GM12892 (cell line): ENCODE results near the gene SLAMF7. TPM values are rescaled to one million over a fixed set of nuclear protein-coding genes. Genes with fewer than 3 reads are reported as not detected.
"Not testable (repeated sequence)": the region's sequence is repeated elsewhere in the genome, so short reads cannot be mapped to it uniquely, and the experiment has no call there.

Experiments
- DNase-seq: peaks from one replicate; pipeline ENCODE4 v3.0.0; 2011; ENCODE audit not compliant: insufficient read length
- FAIRE-seq: peaks from 2 replicates; lab custom pipeline; 2011; peaks lifted over from hg19 to GRCh38; lab: Jason Lieb, UNC
- POLR2A ChIP-seq: IDR thresholded peaks from 2 replicates; pipeline ENCODE4 v1.6.1; 2011; ENCODE audit warnings: low read depth, low read length, control low read depth
- POLR2AphosphoS5 ChIP-seq: IDR thresholded peaks from 2 replicates; pipeline ENCODE4 v1.6.1; 2011; ENCODE audit warnings: low read depth, low read length, control low read depth
- TAF1 ChIP-seq: IDR thresholded peaks from 2 replicates; pipeline ENCODE4 v1.6.1; 2011; ENCODE audit warnings: low read depth, mild to moderate bottlenecking, control low read depth, low read length, borderline replicate concordance
- polyA plus RNA-seq: library from polyadenylated mRNA; unstranded; fragments of >200 nt; gene quantifications from one replicate; pipeline ENCODE4 v1.2.1, GENCODE V29; 2012; ENCODE audit warnings: missing spikeins, inconsistent platforms; ENCODE audit not compliant: missing spikeins

SLAMF7 gene
- polyA plus RNA-seq, result 149 TPM

DNA sequence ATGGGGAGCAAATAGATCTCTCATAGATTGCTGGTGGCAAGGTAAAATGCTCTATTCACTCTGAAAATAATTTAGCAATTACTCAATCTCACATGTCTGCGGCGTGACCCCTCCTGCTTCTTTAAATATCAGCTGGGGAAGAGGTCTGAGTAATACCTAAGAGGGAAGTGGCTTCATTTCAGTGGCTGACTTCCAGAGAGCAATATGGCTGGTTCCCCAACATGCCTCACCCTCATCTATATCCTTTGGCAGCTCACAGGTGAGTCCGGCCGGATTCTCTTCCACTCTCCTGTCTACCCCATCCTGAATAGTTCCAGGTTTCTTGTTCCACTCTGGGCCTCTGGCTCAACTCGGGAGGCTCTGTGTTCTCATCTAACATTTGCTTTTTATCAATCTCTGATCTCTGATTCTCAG is at the start of gene SLAMF7:
Gene SLAMF7, plus strand, starts transcription at position 150 of the 414 bp plus-strand sequence. Its CDS starts 55 bp downstream, at position 205.
- TF ChIP-seq POLR2AphosphoS5 (peak; percentile 88), POLR2A (peak; percentile 83), TAF1 (peak; percentile 86)
- DNase-seq (no peak), FAIRE-seq (peak; percentile 98)

DNA sequence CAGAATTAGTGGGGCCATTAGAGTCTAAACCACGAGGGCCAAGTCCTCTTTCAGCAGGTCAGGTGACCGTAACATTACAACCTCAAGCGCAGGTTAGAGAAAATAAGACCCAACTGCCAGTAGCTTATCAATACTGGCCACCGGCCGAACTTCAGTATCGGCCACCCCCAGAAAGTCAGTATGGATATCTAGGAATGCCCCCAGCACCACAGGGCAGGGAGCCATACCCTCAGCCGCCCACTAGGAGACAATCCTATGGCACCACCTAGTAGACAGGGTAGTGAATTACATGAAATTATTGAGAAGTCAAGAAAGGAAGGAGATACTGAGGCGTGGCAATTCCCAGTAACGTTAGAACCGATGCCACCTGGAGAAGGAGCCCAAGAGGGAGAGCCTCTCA is 46.7 kb upstream of the SLAMF7 start:
- FAIRE-seq, DNase-seq: not testable (repeated sequence)

GRCh38 chr1:160702100-160702499 is 36.9 kb upstream of the SLAMF7 start:
- FAIRE-seq (no peak), DNase-seq (no peak)
- TF ChIP-seq POLR2AphosphoS5 (0 out of 2 replicates have a peak, but pooled peaks have one; percentile 45), POLR2A (peak; percentile 33; the same call in 1 of the 2 replicates), TAF1 (no peak)

DNA sequence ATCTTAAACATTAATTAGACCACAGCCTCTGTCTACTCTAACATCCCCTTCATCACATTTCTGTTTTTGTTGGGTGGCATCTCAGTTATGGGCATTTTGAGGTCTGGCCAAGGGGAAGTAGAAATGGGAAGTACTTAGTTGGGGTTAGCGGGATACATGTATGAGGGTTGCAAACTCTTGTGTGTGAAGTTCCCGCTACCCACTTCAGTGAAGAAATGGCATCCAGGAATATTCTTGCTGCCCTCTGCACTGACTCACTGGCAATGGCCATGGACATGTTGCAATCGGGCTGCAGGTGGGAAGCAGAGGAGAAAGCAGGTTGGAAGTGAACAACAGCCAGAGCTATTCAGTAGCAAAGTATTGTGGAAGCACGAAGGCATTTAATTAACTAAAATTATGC is 34.8 kb upstream of the SLAMF7 start:
- no peak for DNase-seq
- FAIRE-seq, result no peak
- TF ChIP-seq POLR2AphosphoS5 (no peak; the same call in 1 of the 2 replicates), POLR2A (no peak), TAF1 (no peak)

GRCh38 chr1:160705212-160705621 is 33.8 kb upstream of the SLAMF7 start:
- FAIRE-seq, result peak; percentile 92
- TF ChIP-seq POLR2A, result peak; percentile 24; the same call in 1 of the 2 replicates
- not testable (repeated sequence) for DNase-seq

GRCh38 chr1:160705742-160706141 is 33.3 kb upstream of the SLAMF7 start:
- TF ChIP-seq TAF1, result no peak
- TF ChIP-seq POLR2A, result no peak
- TF ChIP-seq POLR2AphosphoS5, result no peak
- DNase-seq (no peak), FAIRE-seq (peak; percentile 14)

DNA sequence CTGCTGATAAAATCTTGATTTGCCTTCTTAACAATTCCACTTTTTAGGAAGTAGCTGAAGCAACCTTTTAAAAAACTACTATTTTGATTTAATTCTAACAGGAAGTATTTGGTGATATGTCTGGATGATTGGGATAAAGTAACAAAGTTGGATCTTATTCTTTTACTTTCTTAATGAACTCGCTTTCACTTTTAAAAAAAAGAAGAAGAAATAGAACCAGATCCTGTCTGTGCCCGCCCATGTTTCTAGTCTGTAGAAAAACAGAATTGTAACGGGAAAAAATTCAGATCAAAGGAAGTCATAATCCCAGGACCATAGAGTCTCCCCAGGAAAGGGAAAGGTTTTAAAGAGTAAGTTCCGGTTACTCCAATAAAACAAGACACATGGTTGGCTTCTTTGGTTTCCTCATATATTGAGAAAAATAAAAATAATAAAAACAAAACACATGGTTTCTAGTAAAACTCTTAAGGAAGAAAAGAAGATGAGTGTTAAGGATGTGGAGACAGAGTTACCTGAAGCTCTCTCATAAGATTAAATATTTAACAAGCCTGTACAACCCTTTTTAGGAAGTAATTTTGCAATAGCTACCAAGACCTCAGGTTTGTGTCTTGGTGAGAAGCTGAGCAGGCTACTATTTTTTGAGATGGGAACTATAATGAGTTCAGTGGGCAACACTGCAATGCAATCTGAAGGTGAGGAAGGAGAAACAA is 32.4 kb upstream of the SLAMF7 start:
- no peak for DNase-seq
- no peak for TF ChIP-seq POLR2A
- TF ChIP-seq POLR2AphosphoS5, result no peak
- no peak for TF ChIP-seq TAF1
- peak; percentile 30 for FAIRE-seq

DNA sequence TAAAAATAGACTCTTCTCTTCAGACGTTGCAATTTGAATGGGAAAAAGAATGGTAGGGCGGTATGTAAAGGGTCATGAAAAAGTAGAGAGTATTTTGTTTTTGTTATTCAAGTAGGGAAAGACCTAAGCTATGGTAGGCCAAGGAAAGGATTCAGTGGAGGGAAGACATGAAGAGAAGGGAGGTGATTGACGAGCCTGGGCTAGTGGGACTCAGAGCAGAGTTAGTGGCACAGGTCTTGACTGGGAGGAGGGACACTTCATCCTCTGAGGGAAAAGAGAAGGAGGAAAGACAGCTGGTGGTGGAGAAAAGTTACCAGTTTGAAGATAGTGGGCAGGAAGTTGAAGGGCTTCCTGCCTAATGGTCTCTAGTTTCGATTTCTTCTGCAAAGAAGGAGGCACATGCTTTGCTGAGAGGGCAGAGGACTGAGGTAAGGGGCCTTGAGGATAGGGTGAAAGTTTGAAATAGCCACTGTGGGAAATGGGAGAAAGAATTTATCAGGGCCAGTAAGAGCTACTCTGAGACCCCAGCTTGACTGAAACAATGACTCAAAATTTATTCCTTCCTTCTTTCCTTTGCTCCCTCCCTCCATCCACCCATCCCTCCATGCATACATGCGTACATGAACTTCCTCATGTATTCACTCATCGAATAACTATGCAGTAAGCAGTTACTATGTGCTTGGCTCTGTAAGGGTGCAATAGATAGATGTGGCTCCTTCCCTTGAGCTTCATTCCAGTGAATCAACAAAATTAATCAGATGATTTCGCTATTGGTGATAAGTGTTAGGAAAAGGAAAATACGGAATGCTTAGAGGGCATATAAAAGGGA is 31.6 kb upstream of the SLAMF7 start:
- DNase-seq, result no peak
- peak; percentile 98 for FAIRE-seq
- TF ChIP-seq TAF1 (0 out of 2 replicates have a peak, but pooled peaks have one; percentile 36), POLR2A (peak; percentile 64; the same call in 1 of the 2 replicates), POLR2AphosphoS5 (peak; percentile 45; the same call in 1 of the 2 replicates)

DNA sequence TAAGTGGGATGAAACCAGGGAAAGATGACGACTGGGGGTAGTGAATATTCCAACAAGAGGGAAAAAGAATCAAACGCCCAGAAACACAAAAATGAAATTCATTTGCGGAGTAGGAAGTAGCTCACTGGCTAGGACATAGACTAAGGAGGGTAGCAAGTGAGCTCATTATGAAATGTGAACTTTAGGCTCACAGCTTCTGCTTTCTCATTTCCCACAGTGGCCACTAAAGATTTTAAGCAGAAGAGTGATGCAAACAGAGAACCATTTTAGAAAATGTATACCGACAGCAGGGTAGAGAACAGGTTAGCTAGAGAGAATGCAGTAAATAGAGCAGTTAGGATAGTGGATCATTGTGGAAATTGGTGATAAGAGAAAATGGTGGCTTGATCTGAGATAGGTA is 30.9 kb upstream of the SLAMF7 start:
- TF ChIP-seq POLR2A (no peak; the same call in 1 of the 2 replicates), POLR2AphosphoS5 (no peak; the same call in 1 of the 2 replicates), TAF1 (no peak)
- DNase-seq, result no peak
- no peak for FAIRE-seq

DNA sequence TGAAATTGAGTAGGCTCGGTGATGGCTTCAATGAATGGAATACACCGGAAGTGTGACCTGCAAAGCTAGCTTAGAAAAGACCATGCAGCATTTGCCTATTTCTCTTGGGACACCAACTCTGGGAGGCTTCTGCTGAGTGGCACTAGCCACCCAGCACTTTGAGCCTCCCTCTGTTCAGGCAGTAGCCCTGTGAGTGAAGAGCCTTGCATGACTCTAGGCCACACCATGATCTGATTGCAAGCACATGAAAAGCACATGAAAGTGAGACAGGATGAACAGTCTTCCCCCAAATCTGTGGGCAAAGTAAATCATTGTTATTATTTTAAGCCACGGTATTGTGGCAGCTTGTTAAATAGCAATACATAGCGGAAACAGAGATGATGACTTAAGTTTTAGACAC is 30.2 kb upstream of the SLAMF7 start:
- FAIRE-seq (peak; percentile 96), DNase-seq (no peak)
- TF ChIP-seq TAF1 (no peak), POLR2A (peak; percentile 22; the same call in 1 of the 2 replicates), POLR2AphosphoS5 (peak; percentile 68; the same call in 1 of the 2 replicates)

- peak; percentile 21 for FAIRE-seq
- no peak for DNase-seq
- TF ChIP-seq POLR2AphosphoS5, result no peak
- 0 out of 2 replicates have a peak, but pooled peaks have one; percentile 17 for TF ChIP-seq POLR2A
Observed at GRCh38 chr1:160709715-160710114, 29.3 kb upstream of the SLAMF7 start.

- peak; percentile 49; the same call in 1 of the 2 replicates for TF ChIP-seq POLR2A
- TF ChIP-seq POLR2AphosphoS5, result peak; percentile 64
- no peak for TF ChIP-seq TAF1
- FAIRE-seq, result peak; percentile 84
- no peak for DNase-seq
Observed at GRCh38 chr1:160710517-160711252, 28.4 kb upstream of the SLAMF7 start.
